Measurements from ENCODE around the gene NEIL3.

Gene NEIL3

DNA sequence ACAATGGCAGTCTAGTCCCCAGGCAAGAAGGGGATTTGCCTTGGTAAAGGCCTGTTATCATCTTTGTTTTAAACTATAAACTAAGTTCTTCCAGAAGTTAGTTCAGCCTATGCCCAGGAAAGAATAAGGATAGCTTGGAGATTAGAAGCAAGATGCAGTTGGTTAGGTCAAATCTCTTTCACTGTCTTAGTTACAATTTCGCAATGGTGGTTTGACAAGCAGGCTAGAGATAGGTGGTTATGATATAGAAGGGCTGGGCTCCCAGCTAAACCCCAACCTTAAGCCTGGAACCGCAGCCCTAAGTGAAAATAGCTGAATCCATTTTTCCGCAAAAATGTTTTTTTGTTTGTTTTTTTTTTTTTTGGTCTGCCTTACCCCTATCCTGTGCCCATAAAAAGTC is 41.8 kb upstream of the NEIL3 start:
- Histone ChIP-seq H3K27ac (no peak overlapping the region), H3K4me3 (no peak overlapping the region), H3K36me3 (no peaks in the 10 kb centered on the region), H3K27me3 (no peaks in the 10 kb centered on the region), H3K9me3 (no peaks in the 10 kb centered on the region), H3K4me1 (peaks cover 0 to 8% (median 0%) of the 10 kb centered on the region in 4 donors)
- DNase-seq = no peak
- intact Hi-C loops (cut with DNase I; ENCODE audit: low total_unique reads) = no loop called here
- TF ChIP-seq, protein P1, sequence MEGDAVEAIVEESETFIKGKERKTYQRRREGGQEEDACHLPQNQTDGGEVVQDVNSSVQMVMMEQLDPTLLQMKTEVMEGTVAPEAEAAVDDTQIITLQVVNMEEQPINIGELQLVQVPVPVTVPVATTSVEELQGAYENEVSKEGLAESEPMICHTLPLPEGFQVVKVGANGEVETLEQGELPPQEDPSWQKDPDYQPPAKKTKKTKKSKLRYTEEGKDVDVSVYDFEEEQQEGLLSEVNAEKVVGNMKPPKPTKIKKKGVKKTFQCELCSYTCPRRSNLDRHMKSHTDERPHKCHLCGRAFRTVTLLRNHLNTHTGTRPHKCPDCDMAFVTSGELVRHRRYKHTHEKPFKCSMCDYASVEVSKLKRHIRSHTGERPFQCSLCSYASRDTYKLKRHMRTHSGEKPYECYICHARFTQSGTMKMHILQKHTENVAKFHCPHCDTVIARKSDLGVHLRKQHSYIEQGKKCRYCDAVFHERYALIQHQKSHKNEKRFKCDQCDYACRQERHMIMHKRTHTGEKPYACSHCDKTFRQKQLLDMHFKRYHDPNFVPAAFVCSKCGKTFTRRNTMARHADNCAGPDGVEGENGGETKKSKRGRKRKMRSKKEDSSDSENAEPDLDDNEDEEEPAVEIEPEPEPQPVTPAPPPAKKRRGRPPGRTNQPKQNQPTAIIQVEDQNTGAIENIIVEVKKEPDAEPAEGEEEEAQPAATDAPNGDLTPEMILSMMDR (IDR thresholded peaks at IDR 0.05) = no peak

DNA sequence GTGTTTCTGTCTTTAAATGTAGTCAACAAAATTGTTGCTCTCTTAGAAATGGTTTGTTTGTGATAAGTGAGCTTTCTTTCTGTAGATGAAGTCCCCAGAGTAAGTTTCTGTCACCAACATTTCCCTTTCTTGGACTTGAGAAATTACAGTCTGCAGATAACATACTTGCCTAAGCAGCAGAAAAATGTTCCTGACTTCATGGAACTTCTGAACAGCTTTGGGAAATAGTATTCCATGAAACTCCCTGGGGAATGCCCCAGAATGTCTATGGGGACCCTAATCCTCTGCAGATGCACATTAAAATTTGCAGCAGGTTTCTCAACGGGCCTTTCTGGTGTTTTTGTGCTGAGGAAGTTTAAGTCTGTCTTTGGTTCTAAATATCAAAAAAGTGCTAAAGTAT is 38.6 kb upstream of the NEIL3 start:
- H3K4me1 ChIP-seq = peaks cover 0 to 8% (median 0%) of the 10 kb centered on the region in 4 donors

DNA sequence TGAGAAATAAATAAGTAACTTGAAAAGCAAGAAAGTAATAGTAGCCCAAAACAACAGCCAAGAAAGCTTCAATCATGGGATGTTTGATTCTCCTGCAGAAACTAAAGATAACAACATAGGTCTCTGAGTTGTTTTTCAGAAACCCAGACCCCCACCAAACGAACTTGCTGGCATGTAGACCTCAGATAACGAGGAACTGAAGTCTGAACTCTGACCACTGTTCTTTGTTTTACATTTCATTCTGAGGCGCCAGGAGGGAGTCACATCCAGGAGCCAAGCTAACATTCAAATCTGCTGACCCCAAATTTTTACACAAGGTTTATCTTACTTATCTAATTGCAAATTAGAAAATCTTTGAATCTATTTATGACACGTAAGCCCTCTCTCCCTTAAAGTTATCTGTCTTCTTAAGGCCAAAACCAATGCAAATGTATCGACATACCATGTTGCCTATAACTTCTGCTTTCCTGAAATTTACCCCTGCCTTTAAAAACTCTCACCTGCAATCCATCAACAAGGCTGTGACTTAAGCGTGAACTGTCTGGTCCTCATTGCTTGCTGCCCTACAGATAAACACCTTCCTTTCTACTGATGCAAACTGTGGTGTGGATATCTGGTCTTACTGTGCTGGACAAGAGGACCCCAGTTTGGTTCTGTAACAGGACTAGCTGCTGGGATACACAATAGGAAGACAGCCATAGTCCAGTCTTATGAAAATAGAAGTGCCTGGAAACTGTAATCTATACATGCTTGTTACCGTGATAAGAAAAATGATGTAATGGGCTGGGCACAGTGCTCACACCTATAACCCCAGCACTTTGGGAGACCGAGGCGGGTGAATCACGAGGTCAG is 37.5 kb upstream of the NEIL3 start:
- no peaks in the 10 kb centered on the region for H3K27me3 ChIP-seq
- no peaks in the 10 kb centered on the region for H3K9me3 ChIP-seq
- TF ChIP-seq, protein P1 (IDR thresholded peaks at IDR 0.05) = no peak
- no peak for DNase-seq
- intact Hi-C loops (cut with DNase I; ENCODE audit: low total_unique reads) = no loop called here
- H3K4me3 ChIP-seq = no peak overlapping the region
- peaks cover 0 to 8% (median 0%) of the 10 kb centered on the region in 4 donors for H3K4me1 ChIP-seq
- H3K36me3 ChIP-seq = no peaks in the 10 kb centered on the region
- H3K27ac ChIP-seq = no peak overlapping the region

More for the DNA sequence above, 38.6 kb upstream of the NEIL3 start:
- no peak overlapping the region for H3K27ac ChIP-seq
- intact Hi-C loops (cut with DNase I; ENCODE audit: low total_unique reads) = no loop called here
- H3K9me3 ChIP-seq = no peaks in the 10 kb centered on the region
- no peaks in the 10 kb centered on the region for H3K27me3 ChIP-seq
- TF ChIP-seq, protein P1 (IDR thresholded peaks at IDR 0.05) = no peak
- DNase-seq = no peak
- no peak overlapping the region for H3K4me3 ChIP-seq
- H3K36me3 ChIP-seq = no peaks in the 10 kb centered on the region

DNA sequence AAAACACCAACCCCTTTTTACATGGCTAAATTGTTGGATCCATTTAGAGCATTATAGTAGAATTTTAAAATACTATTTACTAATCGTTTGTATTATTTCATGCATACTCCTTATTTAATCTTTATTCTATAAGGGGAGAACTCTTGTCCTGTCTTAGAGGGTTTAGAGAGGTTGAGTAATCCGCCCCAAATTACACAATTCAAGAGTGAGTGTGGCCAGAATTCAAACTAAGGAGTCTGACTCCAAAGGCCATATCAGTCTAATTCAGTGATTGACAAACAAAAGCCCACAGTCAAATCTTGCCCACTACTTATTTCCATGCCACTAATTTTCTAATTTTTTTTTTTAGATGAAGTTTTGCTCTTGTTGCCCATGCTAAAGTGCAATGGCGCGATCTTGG is 33.7 kb upstream of the NEIL3 start:
- Histone ChIP-seq H3K4me1 (peaks cover 0 to 4% (median 0%) of the 10 kb centered on the region in 4 donors), H3K27me3 (no peaks in the 10 kb centered on the region), H3K9me3 (no peaks in the 10 kb centered on the region), H3K4me3 (no peak overlapping the region), H3K36me3 (no peaks in the 10 kb centered on the region), H3K27ac (no peak overlapping the region)
- no peak for DNase-seq
- TF ChIP-seq, protein P1 (IDR thresholded peaks at IDR 0.05) = no peak
- intact Hi-C loops (cut with DNase I; ENCODE audit: low total_unique reads) = no loop called here

DNA sequence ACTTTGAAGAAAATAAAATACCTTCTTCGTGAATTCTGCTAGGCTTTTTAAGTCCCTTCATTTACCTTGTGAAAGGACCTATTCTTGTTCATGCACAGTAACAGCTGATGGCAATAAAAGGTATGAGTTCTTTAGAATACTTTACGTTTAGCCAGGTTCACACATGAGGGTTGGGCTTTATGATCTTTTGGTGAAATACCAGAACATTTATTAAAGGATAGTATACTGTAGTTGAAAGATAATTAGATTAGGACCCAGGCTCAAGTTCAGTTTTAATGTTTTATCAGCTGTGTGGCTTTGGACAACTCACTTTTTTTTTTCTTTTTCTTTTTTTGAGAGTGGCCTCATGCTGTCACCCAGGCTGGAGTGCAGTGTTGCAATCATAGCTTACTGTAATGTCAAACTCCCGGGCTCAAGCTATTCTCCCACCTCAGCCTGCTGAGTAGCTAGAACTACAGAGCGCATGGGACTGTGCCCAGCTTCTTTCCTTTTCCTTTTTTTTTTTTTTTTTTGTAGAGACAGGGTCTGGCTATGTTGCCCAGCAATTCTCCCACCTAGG is 28.2 kb upstream of the NEIL3 start:
- no peaks in the 10 kb centered on the region for H3K36me3 ChIP-seq
- H3K27ac ChIP-seq = no peak overlapping the region
- H3K4me1 ChIP-seq = peaks cover 0 to 4% (median 0%) of the 10 kb centered on the region in 4 donors
- H3K4me3 ChIP-seq = no peak overlapping the region
- intact Hi-C loops (cut with DNase I; ENCODE audit: low total_unique reads) = no loop called here
- no peaks in the 10 kb centered on the region for H3K27me3 ChIP-seq
- H3K9me3 ChIP-seq = no peaks in the 10 kb centered on the region
- DNase-seq = no peak
- TF ChIP-seq, protein P1 (IDR thresholded peaks at IDR 0.05) = no peak

Data from tibial artery (tissue), 4 donors.